Measurements from ENCODE around the gene SCP2.

SCP2 gene

GRCh38 chr1:53061123-53061858 is 134.2 kb downstream of the SCP2 start:
- DNase-seq (no peak), ATAC-seq (ENCODE audit: insufficient read depth, low read depth) (no peak)
- Histone ChIP-seq H3K4me1 (ENCODE audit: insufficient read depth, low read length) (no peaks in the 10 kb centered on the region), H3K4me3 (ENCODE audit: low read depth in 1 of 2, low read length in 2 of 2) (no peak overlapping the region), H3K9me3 (ENCODE audit: insufficient read depth, low read length, severe bottlenecking) (no peaks in the 10 kb centered on the region), H3K79me2 (ENCODE audit: insufficient read depth, low read length) (no peaks in the 10 kb centered on the region), H3K4me2 (ENCODE audit: insufficient read depth, low read length) (no peak overlapping the region), H3K36me3 (ENCODE audit: insufficient read depth, low read length) (no peaks in the 10 kb centered on the region), H2AFZ (ENCODE audit: low read depth, low read length) (no peak overlapping the region), H3K27me3 (ENCODE audit: insufficient read depth, low read length, poor library complexity) (peaks cover 16% of the 10 kb centered on the region), H4K20me1 (ENCODE audit: insufficient read depth, low read length) (no peaks in the 10 kb centered on the region), H3K27ac (ENCODE audit: low read length) (no peak overlapping the region), H3K9ac (ENCODE audit: low read depth, low read length) (no peak overlapping the region)
- TF ChIP-seq, protein P1, sequence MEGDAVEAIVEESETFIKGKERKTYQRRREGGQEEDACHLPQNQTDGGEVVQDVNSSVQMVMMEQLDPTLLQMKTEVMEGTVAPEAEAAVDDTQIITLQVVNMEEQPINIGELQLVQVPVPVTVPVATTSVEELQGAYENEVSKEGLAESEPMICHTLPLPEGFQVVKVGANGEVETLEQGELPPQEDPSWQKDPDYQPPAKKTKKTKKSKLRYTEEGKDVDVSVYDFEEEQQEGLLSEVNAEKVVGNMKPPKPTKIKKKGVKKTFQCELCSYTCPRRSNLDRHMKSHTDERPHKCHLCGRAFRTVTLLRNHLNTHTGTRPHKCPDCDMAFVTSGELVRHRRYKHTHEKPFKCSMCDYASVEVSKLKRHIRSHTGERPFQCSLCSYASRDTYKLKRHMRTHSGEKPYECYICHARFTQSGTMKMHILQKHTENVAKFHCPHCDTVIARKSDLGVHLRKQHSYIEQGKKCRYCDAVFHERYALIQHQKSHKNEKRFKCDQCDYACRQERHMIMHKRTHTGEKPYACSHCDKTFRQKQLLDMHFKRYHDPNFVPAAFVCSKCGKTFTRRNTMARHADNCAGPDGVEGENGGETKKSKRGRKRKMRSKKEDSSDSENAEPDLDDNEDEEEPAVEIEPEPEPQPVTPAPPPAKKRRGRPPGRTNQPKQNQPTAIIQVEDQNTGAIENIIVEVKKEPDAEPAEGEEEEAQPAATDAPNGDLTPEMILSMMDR (IDR thresholded peaks at IDR 0.05; ENCODE audit: borderline replicate concordance, extremely low read depth, low read length, poor library complexity, severe bottlenecking), result no peak
- no peak for TF ChIP-seq EZH2 (IDR thresholded peaks at IDR 0.05; ENCODE audit: borderline replicate concordance, low read depth, low read length, severe bottlenecking)

DNA sequence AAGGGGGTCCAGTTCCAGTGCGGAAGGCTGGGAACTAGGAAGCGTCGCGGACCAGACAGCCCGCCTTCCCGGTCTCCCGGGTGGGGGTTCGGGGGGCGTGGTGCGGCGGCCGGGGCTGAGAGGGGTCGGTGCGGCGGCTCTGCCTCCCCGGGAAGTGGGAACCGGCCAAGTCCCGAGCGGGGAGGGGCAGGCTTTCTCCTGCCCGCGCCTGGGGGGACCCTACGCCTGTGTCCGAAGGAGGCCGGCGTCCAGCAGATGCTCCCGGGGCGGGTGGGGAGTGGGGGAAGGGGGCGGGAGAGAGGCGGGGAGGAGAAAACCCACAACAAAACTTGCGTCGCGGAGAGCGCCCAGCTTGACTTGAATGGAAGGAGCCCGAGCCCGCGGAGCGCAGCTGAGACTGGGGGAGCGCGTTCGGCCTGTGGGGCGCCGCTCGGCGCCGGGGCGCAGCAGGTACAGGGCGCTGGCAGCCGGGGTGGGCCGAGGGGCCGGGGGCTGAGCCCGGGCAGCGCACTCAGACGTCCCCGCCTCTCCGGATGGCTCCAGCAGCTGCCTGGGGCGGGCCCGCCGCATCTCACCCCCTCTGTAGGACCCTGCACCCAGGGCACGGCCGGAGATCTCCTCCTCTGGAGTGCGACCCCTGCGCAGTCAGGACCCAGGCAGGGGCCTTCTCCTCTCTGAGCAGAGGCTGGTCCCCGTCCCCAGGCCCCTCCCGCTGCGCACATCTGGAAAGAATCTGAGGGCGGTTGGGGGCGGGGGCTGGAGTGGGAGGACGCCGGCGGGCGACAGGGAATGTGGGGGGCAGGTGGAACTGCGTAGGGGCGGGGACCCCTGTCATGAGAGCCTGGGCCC is 135.0 kb downstream of the SCP2 start, which contains the start of gene PODN:
Gene PODN (plus strand): TSS at position 355 of the 849 bp plus-strand sequence. CDS start 7,643 bp downstream, outside the sequence.
- no peaks in the 10 kb centered on the region for H4K20me1 ChIP-seq (ENCODE audit: insufficient read depth, low read length)
- H3K4me1 ChIP-seq (ENCODE audit: insufficient read depth, low read length), result no peaks in the 10 kb centered on the region
- DNase-seq (no peak), ATAC-seq (ENCODE audit: insufficient read depth, low read depth) (no peak; the same call in 2 of the 3 replicates)
- H3K9ac ChIP-seq (ENCODE audit: low read depth, low read length), result no peak within 1 kb of the TSS
- H3K4me3 ChIP-seq (ENCODE audit: low read depth in 1 of 2, low read length in 2 of 2), result no peak within 1 kb of the TSS
- H3K27me3 ChIP-seq (ENCODE audit: insufficient read depth, low read length, poor library complexity), result peaks cover 16% of the 10 kb centered on the region
- H3K79me2 ChIP-seq (ENCODE audit: insufficient read depth, low read length), result no peaks in the 10 kb centered on the region
- no peaks in the 10 kb centered on the region for H3K9me3 ChIP-seq (ENCODE audit: insufficient read depth, low read length, severe bottlenecking)
- no peak within 1 kb of the TSS for H2AFZ ChIP-seq (ENCODE audit: low read depth, low read length)
- no peaks in the 10 kb centered on the region for H3K36me3 ChIP-seq (ENCODE audit: insufficient read depth, low read length)
- no peak within 1 kb of the TSS for H3K27ac ChIP-seq (ENCODE audit: low read length)
- TF ChIP-seq, protein P1 (IDR thresholded peaks at IDR 0.05; ENCODE audit: borderline replicate concordance, extremely low read depth, low read length, poor library complexity, severe bottlenecking), result no peak
- no peak for TF ChIP-seq EZH2 (IDR thresholded peaks at IDR 0.05; ENCODE audit: borderline replicate concordance, low read depth, low read length, severe bottlenecking)
- H3K4me2 ChIP-seq (ENCODE audit: insufficient read depth, low read length), result no peak within 1 kb of the TSS

GRCh38 chr1:53062708-53063591 is 135.9 kb downstream of the SCP2 start:
- Histone ChIP-seq H3K27me3 (ENCODE audit: insufficient read depth, low read length, poor library complexity) (peaks cover 16% of the 10 kb centered on the region), H3K9ac (ENCODE audit: low read depth, low read length) (no peak overlapping the region), H3K9me3 (ENCODE audit: insufficient read depth, low read length, severe bottlenecking) (no peaks in the 10 kb centered on the region), H4K20me1 (ENCODE audit: insufficient read depth, low read length) (no peaks in the 10 kb centered on the region), H3K4me2 (ENCODE audit: insufficient read depth, low read length) (no peak overlapping the region), H3K27ac (ENCODE audit: low read length) (no peak overlapping the region), H2AFZ (ENCODE audit: low read depth, low read length) (no peak overlapping the region), H3K4me3 (ENCODE audit: low read depth in 1 of 2, low read length in 2 of 2) (no peak overlapping the region), H3K79me2 (ENCODE audit: insufficient read depth, low read length) (no peaks in the 10 kb centered on the region), H3K4me1 (ENCODE audit: insufficient read depth, low read length) (no peaks in the 10 kb centered on the region), H3K36me3 (ENCODE audit: insufficient read depth, low read length) (no peaks in the 10 kb centered on the region)
- ATAC-seq (ENCODE audit: insufficient read depth, low read depth) (no peak), DNase-seq (no peak)
- TF ChIP-seq EZH2 (IDR thresholded peaks at IDR 0.05; ENCODE audit: borderline replicate concordance, low read depth, low read length, severe bottlenecking), result no peak
- TF ChIP-seq, protein P1 (IDR thresholded peaks at IDR 0.05; ENCODE audit: borderline replicate concordance, extremely low read depth, low read length, poor library complexity, severe bottlenecking), result no peak

Measured in DND-41 (cell line).